ENCODE measurements around the gene CKS1B.
A peak's percentile ranks its signal among the peaks of the same experiment; 100 is the strongest.

CKS1B gene

GRCh38 chr1:155024315-155024714 is 49.8 kb downstream of the CKS1B start:
- no peaks in the 10 kb centered on the region for H3K27me3 ChIP-seq (ENCODE audit: insufficient read depth, poor library complexity, severe bottlenecking)
- H3K27ac ChIP-seq (ENCODE audit: poor library complexity, severe bottlenecking) = no peak overlapping the region
- peaks cover 21% of the 10 kb centered on the region for H3K4me1 ChIP-seq (ENCODE audit: insufficient read depth, poor library complexity, severe bottlenecking)
- DNase-seq (ENCODE audit: low spot score) = peak; percentile 42
- ATAC-seq (ENCODE audit: low read depth) = no peak
- no peak overlapping the region for H3K4me3 ChIP-seq (ENCODE audit: severe bottlenecking)
- TF ChIP-seq CTCF (IDR thresholded peaks at IDR 0.05; ENCODE audit: poor library complexity, severe bottlenecking) = no peak
- no peaks in the 10 kb centered on the region for H3K36me3 ChIP-seq (ENCODE audit: low read depth)
- H3K9me3 ChIP-seq (ENCODE audit: severe bottlenecking) = no peaks in the 10 kb centered on the region

- TF ChIP-seq CTCF (IDR thresholded peaks at IDR 0.05; ENCODE audit: poor library complexity, severe bottlenecking) = no peak
- Histone ChIP-seq H3K36me3 (ENCODE audit: low read depth) (no peaks in the 10 kb centered on the region), H3K4me3 (ENCODE audit: severe bottlenecking) (no peak overlapping the region), H3K9me3 (ENCODE audit: severe bottlenecking) (no peaks in the 10 kb centered on the region), H3K27ac (ENCODE audit: poor library complexity, severe bottlenecking) (no peak overlapping the region), H3K27me3 (ENCODE audit: insufficient read depth, poor library complexity, severe bottlenecking) (no peaks in the 10 kb centered on the region), H3K4me1 (ENCODE audit: insufficient read depth, poor library complexity, severe bottlenecking) (peaks cover 21% of the 10 kb centered on the region)
- peak; percentile 56 for DNase-seq (ENCODE audit: low spot score)
- ATAC-seq (ENCODE audit: low read depth) = no peak
Observed at GRCh38 chr1:155026154-155026553, 51.7 kb downstream of the CKS1B start.

DNA sequence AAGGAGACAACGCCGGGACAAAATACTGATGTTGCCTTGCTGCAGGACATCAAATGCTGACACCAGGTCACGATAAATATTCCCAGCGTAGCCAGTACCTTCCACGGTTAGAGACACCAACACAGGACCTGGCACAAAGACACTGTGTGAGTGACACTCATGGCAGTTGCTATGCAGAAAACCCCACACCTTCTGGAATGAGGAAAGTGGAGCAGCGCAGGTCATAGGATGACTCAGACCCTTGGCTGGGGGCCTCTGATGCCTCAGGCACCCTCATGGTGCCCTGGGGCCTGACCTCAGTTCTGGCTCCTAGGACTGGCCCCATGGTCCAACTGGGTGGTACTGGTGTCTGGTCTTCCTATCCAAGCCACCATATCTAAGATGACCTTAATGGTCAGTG is 52.1 kb downstream of the CKS1B start:
- Histone ChIP-seq H3K4me1 (ENCODE audit: insufficient read depth, poor library complexity, severe bottlenecking) (peaks cover 21% of the 10 kb centered on the region), H3K9me3 (ENCODE audit: severe bottlenecking) (no peaks in the 10 kb centered on the region), H3K27me3 (ENCODE audit: insufficient read depth, poor library complexity, severe bottlenecking) (no peaks in the 10 kb centered on the region), H3K4me3 (ENCODE audit: severe bottlenecking) (no peak overlapping the region), H3K36me3 (ENCODE audit: low read depth) (no peaks in the 10 kb centered on the region), H3K27ac (ENCODE audit: poor library complexity, severe bottlenecking) (no peak overlapping the region)
- DNase-seq (ENCODE audit: low spot score) (peak; percentile 61), ATAC-seq (ENCODE audit: low read depth) (peak; percentile 64)
- TF ChIP-seq CTCF (IDR thresholded peaks at IDR 0.05; ENCODE audit: poor library complexity, severe bottlenecking) = no peak

All from RWPE2 (cell line).